Smooth muscle cell (in vitro differentiated cells): Measurements from ENCODE around the gene PERP. TPM values are rescaled to one million over a fixed set of nuclear protein-coding genes. Genes with fewer than 3 reads are reported as not detected.
"Not testable (repeated sequence)": the region's sequence is repeated elsewhere in the genome, so short reads cannot be mapped to it uniquely, and the experiment has no call there.

Experiments
- DNase-seq: peaks from one replicate; lab custom pipeline; 2025; ENCODE audit not compliant: unreplicated experiment; lab: John Stamatoyannopoulos, UW
- H2AFZ ChIP-seq: fragments of 200-600 bp; sonication (generic); 2 replicates; pipeline ENCODE4 v1.6.0; 2016; ENCODE audit warnings: antibody characterized with exemption, low read depth, mild to moderate bottlenecking
- H3F3A ChIP-seq: fragments of 200-600 bp; sonication (generic); 2 replicates; pipeline ENCODE4 v1.6.0; 2017; ENCODE audit warnings: antibody characterized with exemption, low read depth
- H3K27ac ChIP-seq: fragments of 200-600 bp; sonication (generic); 2 replicates; pipeline ENCODE4 v1.5.1; 2016; ENCODE audit warnings: low read depth, mild to moderate bottlenecking
- H3K27me3 ChIP-seq: fragments of 200-600 bp; sonication (generic); 2 replicates; pipeline ENCODE4 v1.6.1; 2016; ENCODE audit warnings: low read depth, mild to moderate bottlenecking
- H3K36me3 ChIP-seq: fragments of 200-600 bp; sonication (generic); 2 replicates; pipeline ENCODE4 v1.5.1; 2016; ENCODE audit warnings: low read depth
- H3K4me1 ChIP-seq: fragments of 200-600 bp; sonication (generic); 2 replicates; pipeline ENCODE4 v1.5.1; 2016; ENCODE audit warnings: low read depth
- H3K4me2 ChIP-seq: fragments of 200-600 bp; sonication (generic); 2 replicates; pipeline ENCODE4 v1.6.0; 2016; ENCODE audit warnings: mild to moderate bottlenecking
- H3K4me3 ChIP-seq: fragments of 200-600 bp; sonication (generic); 2 replicates; pipeline ENCODE4 v1.5.1; 2016; ENCODE audit warnings: mild to moderate bottlenecking
- H3K79me2 ChIP-seq: fragments of 200-600 bp; sonication (generic); 2 replicates; pipeline ENCODE4 v1.6.0; 2016; ENCODE audit warnings: low read depth, mild to moderate bottlenecking
- H3K9ac ChIP-seq: fragments of 200-600 bp; sonication (generic); 2 replicates; pipeline ENCODE4 v1.6.0; 2016; ENCODE audit warnings: low read depth
- H3K9me3 ChIP-seq: fragments of 200-600 bp; sonication (generic); replicated peaks from 2 replicates; pipeline ENCODE4 v1.5.1; 2016; ENCODE audit warnings: low read depth
- H4K20me1 ChIP-seq: fragments of 200-600 bp; sonication (generic); 2 replicates; pipeline ENCODE4 v1.6.0; 2016; ENCODE audit warnings: low read depth
- WGBS: methylation state at CpG from one replicate; pipeline ENCODE4 v1.1.7; 2016; ENCODE audit warnings: low lambda C conversion rate; 5-methylcytosine and 5-hydroxymethylcytosine counted together
- polyA plus RNA-seq: library from polyadenylated mRNA; unstranded; fragments of >200 nt; fragmentation: Nextera tagmentation; extraction: Ambion mirVana; gene quantifications from 2 replicates; pipeline ENCODE4 v1.2.1, GENCODE V29; 2016
- total RNA-seq: library from RNA; depleted of rRNA; stranded (reverse); fragments of >200 nt; gene quantifications from 2 replicates; pipeline ENCODE4 v1.2.3, GENCODE V29; 2014
- TF ChIP-seq, protein P1 (sequence below): fragments of 200-600 bp; sonication (generic); IDR thresholded peaks from 2 replicates; pipeline ENCODE4 v1.5.1; 2017; ENCODE audit warnings: borderline replicate concordance, mild to moderate bottlenecking, antibody characterized with exemption; ENCODE audit not compliant: insufficient read depth, poor library complexity, severe bottlenecking

PERP gene
- total and polyA plus RNA-seq, 2 experiments from 2014 or later: 70.9 to 237 TPM

DNA sequence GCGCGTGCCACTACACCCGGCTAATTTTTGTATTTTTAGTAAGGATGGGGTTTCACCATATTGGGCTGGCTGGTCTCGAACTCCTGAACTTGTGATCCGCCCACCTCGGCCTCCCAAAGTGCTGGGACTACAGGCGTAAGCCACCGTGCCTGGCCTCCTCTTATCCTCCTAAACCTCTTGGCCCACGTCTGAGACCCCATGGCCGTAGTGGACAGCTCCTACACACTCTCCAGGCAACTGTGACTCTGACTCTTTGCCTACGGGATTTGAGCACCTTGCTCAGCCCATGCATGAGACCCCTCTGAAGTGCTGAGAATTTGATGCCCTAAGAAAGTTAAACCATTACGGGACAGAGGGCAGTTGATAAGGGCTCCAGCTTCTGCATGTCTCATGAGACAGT, 25.0 kb downstream of the PERP start:
- no peaks in the 10 kb centered on the region for H3K36me3 ChIP-seq
- TF ChIP-seq, protein P1, sequence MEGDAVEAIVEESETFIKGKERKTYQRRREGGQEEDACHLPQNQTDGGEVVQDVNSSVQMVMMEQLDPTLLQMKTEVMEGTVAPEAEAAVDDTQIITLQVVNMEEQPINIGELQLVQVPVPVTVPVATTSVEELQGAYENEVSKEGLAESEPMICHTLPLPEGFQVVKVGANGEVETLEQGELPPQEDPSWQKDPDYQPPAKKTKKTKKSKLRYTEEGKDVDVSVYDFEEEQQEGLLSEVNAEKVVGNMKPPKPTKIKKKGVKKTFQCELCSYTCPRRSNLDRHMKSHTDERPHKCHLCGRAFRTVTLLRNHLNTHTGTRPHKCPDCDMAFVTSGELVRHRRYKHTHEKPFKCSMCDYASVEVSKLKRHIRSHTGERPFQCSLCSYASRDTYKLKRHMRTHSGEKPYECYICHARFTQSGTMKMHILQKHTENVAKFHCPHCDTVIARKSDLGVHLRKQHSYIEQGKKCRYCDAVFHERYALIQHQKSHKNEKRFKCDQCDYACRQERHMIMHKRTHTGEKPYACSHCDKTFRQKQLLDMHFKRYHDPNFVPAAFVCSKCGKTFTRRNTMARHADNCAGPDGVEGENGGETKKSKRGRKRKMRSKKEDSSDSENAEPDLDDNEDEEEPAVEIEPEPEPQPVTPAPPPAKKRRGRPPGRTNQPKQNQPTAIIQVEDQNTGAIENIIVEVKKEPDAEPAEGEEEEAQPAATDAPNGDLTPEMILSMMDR: no peak
- no peaks in the 10 kb centered on the region for H3K9me3 ChIP-seq
- no peak overlapping the region for H3K4me2 ChIP-seq
- no peak overlapping the region for H3K4me3 ChIP-seq
- H4K20me1 ChIP-seq: no peaks in the 10 kb centered on the region
- no peak overlapping the region for H3K27ac ChIP-seq
- H3K79me2 ChIP-seq: no peaks in the 10 kb centered on the region
- H2AFZ ChIP-seq: no peak overlapping the region
- peaks cover 4% of the 10 kb centered on the region for H3K4me1 ChIP-seq
- no peaks in the 10 kb centered on the region for H3F3A ChIP-seq
- 96% methylated on average over 12 of the region's 12 CpGs for WGBS
- no peak overlapping the region for H3K9ac ChIP-seq
- no peaks in the 10 kb centered on the region for H3K27me3 ChIP-seq
- no peak for DNase-seq

DNA sequence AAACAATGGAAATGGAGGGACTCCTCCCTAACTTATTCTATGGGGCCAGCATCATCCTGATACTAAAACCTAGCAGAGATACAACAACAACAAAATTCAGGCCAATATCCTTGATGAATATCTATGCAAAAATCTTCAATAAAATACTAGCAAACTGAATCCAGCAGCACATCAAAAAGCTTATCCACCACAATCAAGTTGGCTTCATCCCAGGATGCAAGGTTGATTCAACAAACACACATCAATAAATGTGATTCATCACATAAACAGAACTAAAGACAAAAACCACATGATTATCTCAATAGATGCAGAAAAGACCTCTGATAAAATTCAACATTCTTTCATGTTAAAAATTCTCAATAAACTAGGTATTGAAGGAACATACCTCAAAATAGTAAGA, 27.7 kb downstream of the PERP start:
- not testable (repeated sequence) for H3K36me3 ChIP-seq, H3F3A ChIP-seq, H2AFZ ChIP-seq, H3K9me3 ChIP-seq, H4K20me1 ChIP-seq, H3K9ac ChIP-seq, DNase-seq, H3K4me3 ChIP-seq, H3K27me3 ChIP-seq, H3K4me1 ChIP-seq, H3K4me2 ChIP-seq, H3K27ac ChIP-seq, H3K79me2 ChIP-seq

DNA sequence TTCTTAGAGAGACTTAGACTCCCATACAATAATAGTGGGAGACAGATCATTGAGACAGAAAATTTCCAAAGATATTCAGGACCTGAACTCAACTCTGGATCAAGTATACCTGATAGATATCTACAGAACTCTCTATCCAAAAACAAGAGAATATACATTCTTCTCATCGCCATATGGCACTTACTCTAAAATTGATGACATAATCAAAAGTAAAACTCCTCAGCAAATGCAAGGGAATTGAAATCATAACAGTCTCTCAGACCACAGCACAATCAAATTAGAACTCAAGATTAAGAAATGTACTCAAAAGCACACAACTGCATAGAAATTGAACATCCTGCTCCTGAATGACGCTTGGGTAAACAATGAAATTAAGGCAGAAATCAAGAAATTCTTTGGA, 28.7 kb downstream of the PERP start:
- Histone ChIP-seq H3K79me2 (no peaks in the 10 kb centered on the region), H2AFZ (no peak overlapping the region), H3K9me3 (no peaks in the 10 kb centered on the region), H3K27ac (no peak overlapping the region), H3F3A (no peaks in the 10 kb centered on the region), H3K4me1 (no peaks in the 10 kb centered on the region), H3K36me3 (no peaks in the 10 kb centered on the region), H3K4me3 (no peak overlapping the region), H3K27me3 (no peaks in the 10 kb centered on the region), H3K4me2 (no peak overlapping the region), H3K9ac (no peak overlapping the region), H4K20me1 (no peaks in the 10 kb centered on the region)
- WGBS: 96% methylated on average over 2 of the region's 2 CpGs
- TF ChIP-seq, protein P1: no peak
- no peak for DNase-seq

DNA sequence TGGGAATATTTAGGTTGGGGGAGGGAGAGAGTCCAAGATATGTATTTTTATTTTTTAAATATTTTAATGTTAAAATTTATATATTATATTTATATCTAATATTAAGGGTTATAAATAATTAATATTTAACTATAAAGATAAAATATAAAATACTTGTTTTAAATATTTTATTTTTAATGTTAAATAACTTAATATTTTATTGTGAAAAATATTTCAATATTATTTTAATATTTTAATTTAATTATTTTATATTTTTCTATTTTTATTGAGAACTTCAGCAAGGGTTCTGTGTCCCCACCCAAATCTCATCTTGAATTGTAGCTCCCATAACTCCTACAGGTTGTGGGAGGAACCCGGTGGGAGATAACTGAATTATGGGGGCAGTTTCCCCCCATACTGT, 34.0 kb downstream of the PERP start:
- Histone ChIP-seq H3F3A (no peaks in the 10 kb centered on the region), H2AFZ (no peak overlapping the region), H3K36me3 (no peaks in the 10 kb centered on the region), H3K4me2 (no peak overlapping the region), H3K79me2 (no peaks in the 10 kb centered on the region), H3K4me1 (no peaks in the 10 kb centered on the region), H3K4me3 (no peak overlapping the region), H4K20me1 (no peaks in the 10 kb centered on the region), H3K27ac (no peak overlapping the region), H3K9ac (no peak overlapping the region), H3K9me3 (no peaks in the 10 kb centered on the region), H3K27me3 (no peaks in the 10 kb centered on the region)
- no peak for DNase-seq
- TF ChIP-seq, protein P1: no peak
- WGBS: 100% methylated on average over 1 of the region's 1 CpG
